ENCODE measurements around the gene NDUFV2.

DNA sequence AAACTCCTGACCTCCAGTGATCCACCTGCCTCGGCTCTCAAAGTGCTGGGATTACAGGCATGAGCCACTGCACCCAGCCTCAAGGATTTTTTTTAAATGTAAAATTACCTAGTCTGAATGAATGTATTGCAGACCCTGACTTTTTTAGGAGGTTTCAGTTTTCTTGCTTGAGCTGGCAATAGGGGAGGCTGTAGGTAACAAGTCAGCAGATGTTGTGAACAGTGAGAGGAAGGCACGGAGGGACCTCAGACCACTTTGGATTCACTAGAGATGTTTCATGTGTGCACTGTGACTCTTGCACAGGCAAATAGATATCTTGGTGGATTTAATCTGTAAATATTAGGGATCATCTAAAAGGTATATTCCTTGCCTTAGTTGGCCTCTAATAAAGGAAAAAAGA, 6.4 kb downstream of the NDUFV2 start:
- TF ChIP-seq, protein P1, sequence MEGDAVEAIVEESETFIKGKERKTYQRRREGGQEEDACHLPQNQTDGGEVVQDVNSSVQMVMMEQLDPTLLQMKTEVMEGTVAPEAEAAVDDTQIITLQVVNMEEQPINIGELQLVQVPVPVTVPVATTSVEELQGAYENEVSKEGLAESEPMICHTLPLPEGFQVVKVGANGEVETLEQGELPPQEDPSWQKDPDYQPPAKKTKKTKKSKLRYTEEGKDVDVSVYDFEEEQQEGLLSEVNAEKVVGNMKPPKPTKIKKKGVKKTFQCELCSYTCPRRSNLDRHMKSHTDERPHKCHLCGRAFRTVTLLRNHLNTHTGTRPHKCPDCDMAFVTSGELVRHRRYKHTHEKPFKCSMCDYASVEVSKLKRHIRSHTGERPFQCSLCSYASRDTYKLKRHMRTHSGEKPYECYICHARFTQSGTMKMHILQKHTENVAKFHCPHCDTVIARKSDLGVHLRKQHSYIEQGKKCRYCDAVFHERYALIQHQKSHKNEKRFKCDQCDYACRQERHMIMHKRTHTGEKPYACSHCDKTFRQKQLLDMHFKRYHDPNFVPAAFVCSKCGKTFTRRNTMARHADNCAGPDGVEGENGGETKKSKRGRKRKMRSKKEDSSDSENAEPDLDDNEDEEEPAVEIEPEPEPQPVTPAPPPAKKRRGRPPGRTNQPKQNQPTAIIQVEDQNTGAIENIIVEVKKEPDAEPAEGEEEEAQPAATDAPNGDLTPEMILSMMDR (optimal IDR thresholded peaks at IDR 0.05 in 1 of 3, IDR thresholded peaks at IDR 0.05 in 1 of 3, conservative IDR thresholded peaks at IDR 0.05 in 1 of 3; ENCODE audit: extremely low read depth in 1 of 3, insufficient read depth in 2 of 3, low read length in 3 of 3) = no peak
- no peak for TF ChIP-seq EZH2 (IDR thresholded peaks at IDR 0.05; ENCODE audit: low read length)

Data from keratinocyte (primary cell).